Measurements from ENCODE around the gene CNPY1.

DNA sequence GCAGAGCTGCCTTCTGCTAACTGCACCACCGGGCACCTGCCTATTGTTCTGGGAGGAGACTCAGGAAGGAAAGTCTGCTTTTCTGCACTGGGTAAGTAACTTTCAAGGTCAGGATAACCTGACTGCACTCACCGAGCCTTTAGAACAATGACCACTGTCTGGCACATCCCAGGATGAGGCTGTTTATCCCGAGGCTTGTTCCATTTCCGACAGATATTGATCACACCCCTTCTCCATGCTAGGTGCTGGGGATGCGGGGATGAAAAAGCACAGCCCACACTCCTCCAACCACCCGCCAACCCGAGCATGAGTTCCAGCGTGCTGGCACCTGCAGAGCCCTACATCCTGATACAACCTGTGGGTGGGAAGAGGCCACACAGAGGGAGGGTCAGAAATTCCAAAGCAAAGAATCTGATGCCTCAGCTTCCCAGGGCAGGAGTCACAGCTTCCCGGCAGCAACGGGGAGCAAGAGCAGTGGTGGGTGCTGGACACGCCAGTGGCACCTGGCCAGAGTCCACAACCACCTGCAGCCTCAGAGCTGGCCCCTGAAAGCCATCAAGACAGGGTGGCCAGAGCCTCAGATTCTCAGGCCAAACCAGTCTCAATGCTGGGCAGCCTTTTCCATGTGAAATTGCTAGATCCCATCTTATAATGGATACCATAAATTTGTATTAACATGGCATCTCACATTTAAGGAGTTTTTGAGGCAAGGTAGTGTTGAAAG, 34.9 kb upstream of the CNPY1 start:
- TF ChIP-seq, protein P1, sequence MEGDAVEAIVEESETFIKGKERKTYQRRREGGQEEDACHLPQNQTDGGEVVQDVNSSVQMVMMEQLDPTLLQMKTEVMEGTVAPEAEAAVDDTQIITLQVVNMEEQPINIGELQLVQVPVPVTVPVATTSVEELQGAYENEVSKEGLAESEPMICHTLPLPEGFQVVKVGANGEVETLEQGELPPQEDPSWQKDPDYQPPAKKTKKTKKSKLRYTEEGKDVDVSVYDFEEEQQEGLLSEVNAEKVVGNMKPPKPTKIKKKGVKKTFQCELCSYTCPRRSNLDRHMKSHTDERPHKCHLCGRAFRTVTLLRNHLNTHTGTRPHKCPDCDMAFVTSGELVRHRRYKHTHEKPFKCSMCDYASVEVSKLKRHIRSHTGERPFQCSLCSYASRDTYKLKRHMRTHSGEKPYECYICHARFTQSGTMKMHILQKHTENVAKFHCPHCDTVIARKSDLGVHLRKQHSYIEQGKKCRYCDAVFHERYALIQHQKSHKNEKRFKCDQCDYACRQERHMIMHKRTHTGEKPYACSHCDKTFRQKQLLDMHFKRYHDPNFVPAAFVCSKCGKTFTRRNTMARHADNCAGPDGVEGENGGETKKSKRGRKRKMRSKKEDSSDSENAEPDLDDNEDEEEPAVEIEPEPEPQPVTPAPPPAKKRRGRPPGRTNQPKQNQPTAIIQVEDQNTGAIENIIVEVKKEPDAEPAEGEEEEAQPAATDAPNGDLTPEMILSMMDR (IDR thresholded peaks at IDR 0.05; ENCODE audit: poor library complexity, severe bottlenecking) = no peak
- TF ChIP-seq EZH2 (IDR thresholded peaks at IDR 0.05; ENCODE audit: borderline replicate concordance, insufficient read depth, low read length, poor library complexity, severe bottlenecking) = no peak
- no peak for TF ChIP-seq EP300 (conservative IDR thresholded peaks at IDR 0.05; ENCODE audit: poor library complexity, severe bottlenecking)
- TF ChIP-seq MXI1 (conservative IDR thresholded peaks at IDR 0.05; ENCODE audit: poor library complexity, severe bottlenecking) = no peak
- TF ChIP-seq TAF1 (IDR thresholded peaks at IDR 0.05; ENCODE audit: low read depth) = no peak
- TF ChIP-seq RAD21 (conservative IDR thresholded peaks at IDR 0.05) = no peak
- no peak for TF ChIP-seq SMC3 (conservative IDR thresholded peaks at IDR 0.05; ENCODE audit: poor library complexity)
- TF ChIP-seq POLR2AphosphoS5 (IDR thresholded peaks at IDR 0.05) = no peak
